ENCODE measurements around the gene AMPD3. TPM values are rescaled to one million over a fixed set of nuclear protein-coding genes. Genes with fewer than 3 reads are reported as not detected.

Gene AMPD3
- polyA plus RNA-seq, 1 experiment, result 19.6 TPM

- DNase-seq (ENCODE audit: low read depth, low spot score), result no peak
- CTCF ChIA-PET, result interaction anchor here (0.6 kb wide), 2 partner anchors 141 to 212 kb away, joined by 3 to 4 read pairs; no protein-coding TSS in a partner anchor
These were observed 45.8 kb upstream of the AMPD3 start for GRCh38 chr11:10409207-10409661.

GRCh38 chr11:10410106-10410843 is 44.8 kb upstream of the AMPD3 start:
- TF ChIP-seq CTCF (IDR thresholded peaks at IDR 0.05; ENCODE audit: low read depth, low read length), result no peak
- Histone ChIP-seq H3K27me3 (ENCODE audit: control insufficient read depth, insufficient read depth, low read length) (no peaks in the 10 kb centered on the region), H3K27ac (ENCODE audit: low read depth, low read length) (no peak overlapping the region), H3K4me3 (ENCODE audit: low read depth, low read length) (no peak overlapping the region), H3K9me3 (ENCODE audit: control insufficient read depth, insufficient read depth, low read length) (no peaks in the 10 kb centered on the region)
- DNase-seq (ENCODE audit: low read depth, low spot score), result no peak
- ChIA-PET POLR2A (no interaction called here), CTCF (interaction anchor here (1.1 kb wide), 1 partner anchor 130 kb away, joined by 4 read pairs; the partner anchor contains the start of gene RNF141)

More at GRCh38 chr11:10409207-10409661, 45.8 kb upstream of the AMPD3 start:
- POLR2A ChIA-PET, result no interaction called here
- no peak overlapping the region for H3K27ac ChIP-seq (ENCODE audit: low read depth, low read length)
- no peak for TF ChIP-seq CTCF (IDR thresholded peaks at IDR 0.05; ENCODE audit: low read depth, low read length)
- H3K4me3 ChIP-seq (ENCODE audit: low read depth, low read length), result no peak overlapping the region
- H3K27me3 ChIP-seq (ENCODE audit: control insufficient read depth, insufficient read depth, low read length), result no peaks in the 10 kb centered on the region
- H3K9me3 ChIP-seq (ENCODE audit: control insufficient read depth, insufficient read depth, low read length), result no peaks in the 10 kb centered on the region

GRCh38 chr11:10410844-10411200 is 44.2 kb upstream of the AMPD3 start:
- CTCF ChIA-PET, result interaction anchor here (1.1 kb wide), 1 partner anchor 130 kb away, joined by 4 read pairs; the partner anchor contains the start of gene RNF141
- H3K4me3 ChIP-seq (ENCODE audit: low read depth, low read length), result no peak overlapping the region
- H3K9me3 ChIP-seq (ENCODE audit: control insufficient read depth, insufficient read depth, low read length), result no peaks in the 10 kb centered on the region
- H3K27me3 ChIP-seq (ENCODE audit: control insufficient read depth, insufficient read depth, low read length), result no peaks in the 10 kb centered on the region
- POLR2A ChIA-PET, result no interaction called here
- TF ChIP-seq CTCF (IDR thresholded peaks at IDR 0.05; ENCODE audit: low read depth, low read length), result no peak
- DNase-seq (ENCODE audit: low read depth, low spot score), result no peak
- no peak overlapping the region for H3K27ac ChIP-seq (ENCODE audit: low read depth, low read length)

- H3K4me3 ChIP-seq (ENCODE audit: low read depth, low read length), result no peak overlapping the region
- TF ChIP-seq CTCF (IDR thresholded peaks at IDR 0.05; ENCODE audit: low read depth, low read length), result no peak
- H3K9me3 ChIP-seq (ENCODE audit: control insufficient read depth, insufficient read depth, low read length), result no peaks in the 10 kb centered on the region
- no peak overlapping the region for H3K27ac ChIP-seq (ENCODE audit: low read depth, low read length)
- no peak for DNase-seq (ENCODE audit: low read depth, low spot score)
- ChIA-PET CTCF (no interaction called here), POLR2A (interaction anchor here (0.6 kb wide), 1 partner anchor 1272 kb away, joined by 8 read pairs; no protein-coding TSS in a partner anchor)
- no peaks in the 10 kb centered on the region for H3K27me3 ChIP-seq (ENCODE audit: control insufficient read depth, insufficient read depth, low read length)
These were observed 42.8 kb upstream of the AMPD3 start for GRCh38 chr11:10412266-10412665.

GRCh38 chr11:10413268-10413667 is 41.8 kb upstream of the AMPD3 start:
- Histone ChIP-seq H3K27ac (ENCODE audit: low read depth, low read length) (no peak overlapping the region), H3K9me3 (ENCODE audit: control insufficient read depth, insufficient read depth, low read length) (no peaks in the 10 kb centered on the region), H3K27me3 (ENCODE audit: control insufficient read depth, insufficient read depth, low read length) (no peaks in the 10 kb centered on the region), H3K4me3 (ENCODE audit: low read depth, low read length) (no peak overlapping the region)
- TF ChIP-seq CTCF (IDR thresholded peaks at IDR 0.05; ENCODE audit: low read depth, low read length), result no peak
- DNase-seq (ENCODE audit: low read depth, low spot score), result no peak
- CTCF ChIA-PET, result interaction anchor here (0.7 kb wide), 1 partner anchor 211 kb away, joined by 4 read pairs; no protein-coding TSS in a partner anchor
- POLR2A ChIA-PET, result interaction anchor here (0.5 kb wide), 1 partner anchor 14 kb away, joined by 3 read pairs; no protein-coding TSS in a partner anchor

Data from AG04450 (cell line).